Measurements from ENCODE around the gene TFDP2.
A peak's percentile ranks its signal among the peaks of the same experiment; 100 is the strongest.
"Not testable (repeated sequence)": the region's sequence is repeated elsewhere in the genome, so short reads cannot be mapped to it uniquely, and the experiment has no call there.

Gene TFDP2

DNA sequence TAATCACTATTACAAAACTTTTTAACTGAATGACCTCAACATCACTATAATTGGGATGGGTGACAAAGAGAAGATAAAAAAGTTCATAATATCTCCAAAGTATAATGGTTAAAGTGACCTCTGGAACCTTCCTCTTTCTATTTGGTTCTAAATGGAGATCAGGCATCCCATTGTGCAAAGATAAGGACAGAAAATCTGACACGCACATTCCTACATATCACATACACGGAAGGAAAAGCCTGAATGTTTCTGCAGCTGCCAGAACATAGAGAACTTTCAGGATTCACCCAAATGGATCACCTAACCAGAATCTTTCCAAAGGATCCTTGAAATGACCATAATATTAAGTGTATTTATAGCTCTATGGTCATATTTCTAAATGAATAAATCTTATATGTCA is 128.2 kb downstream of the TFDP2 start:
- no peak for DNase-seq (ENCODE audit: low read depth)

DNA sequence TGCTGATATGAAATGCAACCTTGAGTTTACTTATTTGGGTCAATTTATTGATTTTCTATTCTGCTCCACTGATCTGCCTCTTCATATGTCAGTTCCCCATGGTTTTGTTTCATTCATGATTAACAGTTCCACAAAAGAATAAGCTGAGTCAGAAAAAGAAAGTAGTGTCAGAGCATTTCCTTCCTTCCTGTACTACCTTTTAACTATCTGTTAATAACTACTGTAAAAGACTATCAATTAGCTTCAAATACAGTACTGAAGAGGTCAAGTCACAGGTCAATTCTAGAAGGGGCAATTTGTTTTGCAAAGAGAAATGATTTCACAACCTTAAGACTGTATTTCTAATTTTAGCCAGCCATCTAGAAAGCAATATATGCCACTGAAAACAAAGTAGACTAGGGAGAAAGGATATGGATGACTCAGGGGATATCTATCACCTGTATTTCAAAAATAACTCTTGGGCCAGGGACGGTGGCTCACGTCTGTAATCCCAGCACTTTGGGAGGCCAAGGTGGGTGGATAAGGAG is 129.5 kb downstream of the TFDP2 start:
- DNase-seq (ENCODE audit: low read depth): peak; percentile 45

DNA sequence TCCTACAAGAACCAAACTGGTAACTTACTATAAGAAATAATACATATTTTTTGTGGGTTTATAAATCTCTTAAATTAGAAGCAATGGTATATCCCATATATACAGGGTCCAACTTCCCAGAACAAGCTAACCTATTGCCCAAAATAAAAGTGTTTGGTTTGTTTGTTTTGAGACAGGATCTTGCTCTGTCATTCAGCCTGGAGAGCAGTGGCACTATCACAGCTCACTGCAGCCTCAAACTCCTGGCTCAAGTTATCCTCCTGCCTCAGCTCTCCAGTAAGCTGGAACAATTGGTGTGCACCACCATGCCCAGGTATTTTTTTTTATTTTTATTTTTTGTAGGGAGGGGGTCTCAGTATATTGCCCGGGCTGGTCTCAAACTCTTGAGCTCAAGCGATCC is 135.4 kb downstream of the TFDP2 start:
- DNase-seq (ENCODE audit: low read depth): no peak

DNA sequence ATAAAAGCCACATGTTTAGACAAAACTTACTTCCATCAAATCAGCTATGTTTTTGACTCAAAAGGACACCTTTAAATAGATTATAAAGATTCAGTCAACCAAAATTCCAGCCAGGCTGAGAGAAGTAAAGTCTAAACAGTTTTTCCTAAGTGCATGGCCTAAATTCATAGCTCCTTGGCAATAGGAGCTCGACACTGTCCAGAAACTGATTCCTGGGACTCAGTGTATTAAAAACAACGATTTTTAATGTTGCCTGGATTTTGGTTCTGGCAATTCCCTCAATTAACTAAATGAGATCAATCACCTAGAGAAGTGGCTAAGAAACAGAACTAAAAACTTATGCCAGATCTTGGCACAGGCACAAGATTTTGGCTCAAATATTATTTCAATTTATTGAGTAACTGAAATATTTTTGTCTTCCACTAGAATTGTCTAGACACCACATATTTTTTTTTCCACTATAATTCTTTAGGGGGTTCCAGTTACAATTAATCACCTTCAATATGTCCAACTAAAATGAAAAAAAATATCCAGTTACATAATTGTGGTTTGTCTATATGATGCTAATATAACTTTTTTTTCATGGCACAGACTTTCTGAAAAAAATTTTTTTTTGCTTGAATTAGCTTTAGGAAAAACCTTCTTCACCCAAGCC is 135.9 kb downstream of the TFDP2 start:
- no peak for DNase-seq (ENCODE audit: low read depth)

DNA sequence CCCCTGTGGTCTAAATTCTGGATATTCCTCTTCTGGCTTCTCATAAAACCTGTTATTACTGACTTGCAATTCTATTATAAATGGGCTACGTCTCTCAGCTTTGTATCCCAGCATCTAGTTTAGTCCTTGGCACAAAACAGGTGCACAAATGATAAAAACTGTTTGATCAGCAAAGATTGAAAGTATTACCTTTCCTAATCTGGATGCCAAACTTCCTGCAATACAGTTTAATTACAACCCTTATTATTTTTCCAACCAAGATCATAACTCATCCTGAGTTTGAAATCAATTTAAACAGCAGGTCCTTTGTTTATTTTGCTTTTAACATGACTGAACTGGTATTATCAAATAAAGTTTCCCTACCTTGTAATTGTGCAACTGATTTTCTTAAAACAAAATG is 140.3 kb downstream of the TFDP2 start:
- DNase-seq (ENCODE audit: low read depth): no peak

DNA sequence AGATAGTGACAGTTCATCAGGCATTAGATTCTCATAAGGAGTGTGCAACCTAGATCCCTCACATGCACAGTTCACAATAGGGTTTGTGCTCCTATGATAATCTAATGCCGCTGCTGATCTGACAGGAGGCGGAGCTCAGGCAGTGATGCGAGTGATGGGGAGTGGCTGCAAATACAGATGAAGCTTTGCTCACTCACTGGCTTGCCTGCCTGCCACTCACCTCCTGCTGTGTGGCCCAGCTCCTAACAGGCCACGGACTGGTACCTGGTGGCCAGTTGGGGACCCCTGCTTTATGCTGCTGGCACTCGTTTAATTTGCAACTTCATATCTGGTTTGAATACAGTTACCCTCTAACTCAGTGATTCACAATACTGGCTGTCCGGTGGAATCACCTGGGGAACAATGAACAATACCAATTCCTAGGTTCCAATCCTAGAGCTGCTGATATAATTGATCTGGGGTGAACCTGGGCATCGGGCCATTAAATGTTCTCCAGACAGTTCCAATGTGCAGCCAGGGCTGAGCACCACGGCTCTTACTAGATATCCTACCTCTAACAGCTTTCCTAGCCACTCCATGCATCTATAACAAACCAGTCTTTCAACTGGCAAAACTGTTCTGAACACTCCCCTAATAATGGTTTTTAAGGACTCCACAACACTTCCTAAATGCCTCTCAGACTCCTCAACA is 141.5 kb downstream of the TFDP2 start:
- DNase-seq (ENCODE audit: low read depth): no peak

DNA sequence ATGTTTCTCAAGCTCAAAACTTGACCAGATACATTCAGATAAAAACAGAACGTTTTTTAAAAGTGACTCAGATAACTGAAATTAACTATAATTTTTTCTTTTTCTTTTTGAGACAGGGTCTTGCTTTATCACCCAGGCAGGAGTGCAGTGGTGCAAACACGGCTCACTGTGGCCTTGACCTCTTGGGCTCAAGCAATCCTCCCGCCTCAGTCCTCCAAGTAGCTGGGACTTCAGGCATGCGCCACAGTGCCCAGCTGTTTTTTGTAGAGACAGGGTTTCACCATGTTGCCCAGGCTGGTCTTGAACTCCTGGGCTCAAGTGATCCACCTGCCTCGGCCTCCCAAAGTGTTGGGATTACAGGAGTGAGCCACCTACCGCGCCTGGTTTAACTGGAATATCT is 144.4 kb downstream of the TFDP2 start:
- DNase-seq (ENCODE audit: low read depth): not testable (repeated sequence)

DNA sequence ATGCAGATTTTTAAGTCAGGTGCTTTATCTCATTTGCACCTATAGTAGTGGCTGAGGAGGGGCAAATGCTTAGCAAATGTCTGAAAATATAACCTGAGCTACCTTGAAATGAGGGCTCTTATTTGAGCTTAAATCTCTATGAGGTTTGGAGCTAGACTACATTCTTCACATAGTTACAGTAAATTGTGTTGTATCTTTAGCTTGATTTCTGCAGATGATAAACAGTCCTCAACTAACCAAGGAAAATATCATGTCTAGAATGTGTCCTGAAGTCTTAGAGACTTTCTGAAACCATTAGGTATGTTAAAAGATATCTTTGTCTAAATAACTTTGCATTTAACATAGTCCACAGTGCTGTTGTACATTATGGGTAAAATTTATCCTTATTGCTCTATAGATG is 145.3 kb downstream of the TFDP2 start:
- no peak for DNase-seq (ENCODE audit: low read depth)

DNA sequence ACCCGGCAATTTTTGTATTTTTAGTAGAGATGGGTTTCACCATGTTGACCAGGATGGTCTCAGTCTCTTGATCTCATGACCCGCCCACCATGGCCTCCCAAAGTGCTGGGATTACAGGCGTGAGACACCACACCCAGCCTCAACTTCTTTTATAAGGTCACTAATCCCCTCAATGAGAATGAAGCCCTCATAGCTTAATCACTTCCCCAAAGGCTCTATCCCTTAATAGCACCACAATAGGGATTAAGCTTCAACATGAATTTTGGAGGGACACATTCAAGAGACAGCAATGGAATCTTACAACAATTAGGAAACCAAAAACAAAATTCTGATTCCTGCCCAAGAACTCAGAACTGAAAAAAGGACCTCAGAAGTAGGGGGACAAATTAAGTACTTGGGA is 146.1 kb downstream of the TFDP2 start:
- DNase-seq (ENCODE audit: low read depth): no peak

DNA sequence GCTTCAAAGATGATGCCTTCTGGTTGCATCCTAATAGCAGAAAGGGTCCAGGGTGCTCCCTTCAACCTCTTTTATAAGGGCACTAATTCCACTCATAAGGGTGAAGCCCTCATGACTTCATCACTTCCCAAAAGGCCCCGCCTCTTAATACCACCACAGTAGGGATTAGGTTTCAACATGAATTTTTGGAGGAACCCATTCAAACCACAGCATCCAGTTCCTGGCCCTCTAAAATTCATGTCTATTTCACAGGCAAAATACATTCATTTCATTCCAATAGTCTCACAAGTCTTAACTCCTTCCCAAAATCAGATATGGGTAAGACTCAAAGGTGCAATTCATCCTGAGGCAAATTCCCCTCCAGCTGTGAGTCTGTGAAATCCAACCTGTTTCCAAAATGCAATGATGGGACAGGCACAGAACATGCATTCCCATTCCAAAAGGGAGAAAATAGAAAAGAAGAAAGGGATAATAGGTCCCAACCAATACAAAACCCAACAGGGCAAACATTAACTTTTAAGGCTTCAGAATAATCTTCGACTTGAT is 148.9 kb downstream of the TFDP2 start:
- DNase-seq (ENCODE audit: low read depth): no peak

DNA sequence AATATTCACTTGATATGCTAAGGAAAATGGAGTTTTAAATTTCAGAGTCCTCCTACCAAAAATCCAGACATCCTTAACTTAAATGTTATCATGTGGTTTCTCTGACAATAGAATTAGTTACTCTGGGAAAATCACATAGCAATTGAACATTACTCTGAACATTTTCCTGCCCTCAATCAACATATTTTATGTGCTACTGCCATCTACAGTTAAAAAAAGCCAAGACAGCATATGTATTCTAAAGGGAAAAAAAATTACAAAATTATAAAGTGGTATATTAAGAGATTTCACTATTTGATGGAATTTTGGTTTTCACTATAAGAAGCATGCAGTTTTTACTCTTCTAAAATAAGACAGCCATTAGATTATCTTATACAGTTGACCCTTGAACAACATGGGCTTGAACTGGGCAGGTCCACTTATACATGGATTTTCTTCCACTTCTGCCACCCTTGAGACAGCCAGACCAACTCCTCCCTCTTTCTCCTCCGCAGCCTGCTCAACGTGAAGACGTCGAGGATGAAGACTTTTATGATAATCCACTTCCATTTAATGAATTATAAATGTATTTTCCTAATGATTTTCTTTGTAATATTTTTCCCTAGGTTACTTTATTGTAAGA is 150.6 kb downstream of the TFDP2 start:
- DNase-seq (ENCODE audit: low read depth): peak; percentile 31

DNA sequence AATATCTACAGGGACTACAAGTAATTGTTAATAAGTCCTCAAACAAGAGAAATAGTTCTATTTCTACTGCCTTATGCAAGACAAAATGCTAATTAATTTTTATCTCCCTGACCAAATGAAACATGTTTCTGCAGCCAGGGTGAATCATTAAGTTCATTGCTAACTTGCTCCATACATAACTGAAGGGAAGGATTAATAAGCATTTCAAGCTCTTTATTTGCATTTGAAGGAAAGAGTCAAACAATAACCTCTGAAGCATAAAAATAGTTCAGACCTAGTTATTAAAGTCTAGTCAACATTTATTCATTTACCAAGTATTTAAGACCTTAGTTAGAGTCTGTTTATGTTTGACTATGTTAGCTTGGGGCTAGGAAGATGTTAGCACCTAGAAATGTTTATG is 152.9 kb downstream of the TFDP2 start:
- DNase-seq (ENCODE audit: low read depth): no peak

DNA sequence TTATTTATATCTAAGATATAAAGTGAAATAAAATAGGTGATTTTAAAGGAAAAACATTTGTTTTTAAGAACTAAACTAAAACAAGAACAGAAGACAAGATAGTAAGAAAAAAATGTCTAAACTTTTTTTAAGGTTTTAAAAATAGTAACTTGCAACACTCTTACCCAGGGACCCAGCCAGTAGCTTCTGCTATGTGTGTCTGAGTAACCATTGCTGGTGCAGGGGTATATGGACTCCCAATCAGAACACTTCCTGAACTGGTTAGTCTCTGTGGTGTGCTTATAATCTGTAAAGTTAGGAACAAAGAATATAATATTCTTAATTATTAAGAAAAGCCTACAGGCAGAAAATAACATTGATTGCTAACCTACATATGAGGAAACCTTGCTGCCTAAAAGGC is 154.5 kb downstream of the TFDP2 start:
- DNase-seq (ENCODE audit: low read depth): no peak

DNA sequence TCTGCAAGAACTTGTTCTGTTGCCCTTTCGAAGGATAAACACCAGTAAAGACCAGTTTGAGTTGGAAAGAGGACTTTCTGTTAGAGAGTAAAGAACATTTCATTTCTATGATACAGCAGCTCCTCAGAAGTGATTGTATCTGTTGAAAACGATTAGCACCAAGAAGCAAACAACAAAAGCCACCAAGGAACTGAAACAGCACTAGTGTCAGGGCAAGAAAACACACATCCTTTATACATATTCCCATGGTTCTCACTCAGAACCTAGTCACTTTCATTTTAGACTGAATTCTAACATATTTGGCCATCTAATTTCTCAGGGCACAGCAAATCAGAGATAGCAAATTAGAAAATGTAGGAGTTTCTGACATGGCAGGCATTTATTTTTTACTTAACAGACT is 156.8 kb downstream of the TFDP2 start:
- no peak for DNase-seq (ENCODE audit: low read depth)

DNA sequence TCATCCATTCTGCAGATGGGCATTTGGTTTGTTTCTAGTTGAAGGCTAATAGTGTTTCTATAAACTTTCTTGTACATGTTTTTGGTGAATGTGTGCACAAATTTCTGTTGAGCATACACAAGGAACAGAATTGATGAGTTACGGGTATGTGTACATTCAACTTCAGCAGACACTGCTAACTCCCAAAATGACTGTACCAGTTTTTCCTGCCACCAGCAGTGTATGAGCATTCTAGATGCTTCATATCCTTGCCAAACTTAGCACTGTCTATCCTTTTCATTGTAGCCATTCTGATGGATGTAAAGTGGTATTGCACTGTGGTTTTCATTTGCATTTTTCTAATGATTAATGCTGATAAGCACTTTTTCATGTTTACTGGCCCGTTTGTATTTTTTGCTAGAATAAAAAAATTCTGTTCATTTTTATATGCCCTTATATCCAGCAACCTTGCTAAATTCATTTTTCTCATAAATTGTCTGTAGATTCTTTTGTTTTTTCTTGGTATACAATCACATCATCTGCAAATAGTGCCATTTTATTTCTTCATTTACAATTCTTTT is 162.7 kb downstream of the TFDP2 start:
- no peak for DNase-seq (ENCODE audit: low read depth)

DNA sequence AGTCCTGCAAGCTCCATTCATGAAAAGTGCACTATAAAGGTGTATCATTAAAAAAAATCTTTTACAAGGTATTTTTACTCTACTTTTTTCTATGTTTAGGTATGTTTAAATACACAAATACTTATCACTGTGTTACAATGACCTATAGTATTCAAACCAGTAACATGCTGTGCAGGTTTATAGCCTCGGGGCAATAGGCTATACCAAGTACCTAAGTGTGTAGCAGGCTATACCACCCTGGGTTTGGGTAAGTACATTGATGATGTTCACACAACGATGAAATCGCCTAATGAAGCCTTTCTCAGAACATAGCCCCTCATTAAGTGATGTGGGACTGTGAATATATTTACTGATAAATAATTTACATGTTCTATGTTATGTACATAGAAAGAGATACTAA is 168.3 kb downstream of the TFDP2 start:
- DNase-seq (ENCODE audit: low read depth): no peak

DNA sequence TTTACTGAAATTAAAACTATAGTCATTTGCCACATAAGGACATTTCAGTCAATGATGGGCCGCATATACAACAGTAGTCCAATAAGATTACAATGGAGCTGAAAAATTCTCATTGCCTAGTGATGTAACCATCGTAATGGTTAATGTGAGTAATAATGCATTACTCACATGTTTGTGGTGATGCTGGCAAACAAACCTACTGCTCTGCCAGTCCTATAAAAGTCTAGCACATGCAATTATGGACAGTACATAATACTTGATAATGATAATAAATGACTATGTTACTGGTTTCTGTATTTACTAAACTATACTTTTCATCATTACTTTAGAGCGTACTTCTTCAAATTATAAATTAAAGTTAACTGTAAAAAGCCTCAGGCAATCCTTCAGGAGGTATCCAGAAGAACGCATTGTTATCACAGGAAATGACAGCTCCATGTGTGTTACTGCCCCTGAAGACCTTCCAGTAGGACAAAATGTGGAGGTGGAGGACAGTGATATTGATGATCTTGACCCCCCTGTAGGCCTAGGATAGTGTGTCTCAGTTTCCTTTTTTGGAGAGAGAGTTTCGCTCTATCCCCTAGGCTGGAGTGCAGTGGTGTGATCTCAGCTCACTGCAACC is 170.2 kb downstream of the TFDP2 start:
- DNase-seq (ENCODE audit: low read depth): peak; percentile 89

DNA sequence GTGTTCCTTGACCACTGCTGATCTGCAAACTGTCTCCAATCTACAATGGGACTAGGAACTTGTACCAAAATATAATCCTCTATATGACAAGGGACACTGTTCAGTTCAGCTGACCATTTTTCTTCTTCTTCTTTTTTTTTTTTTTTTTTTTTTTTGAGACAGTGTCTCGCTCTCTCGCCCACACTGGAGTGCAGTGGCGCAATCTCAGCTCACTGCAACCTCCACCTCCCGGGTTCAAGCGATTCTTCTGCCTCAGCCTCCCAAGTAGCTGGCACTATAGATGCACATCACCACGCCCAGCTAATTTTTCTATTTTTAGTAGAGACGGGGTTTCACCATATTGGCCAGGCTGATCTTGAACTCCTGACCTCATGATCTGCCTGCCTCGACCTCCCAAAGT is 174.6 kb downstream of the TFDP2 start:
- not testable (repeated sequence) for DNase-seq (ENCODE audit: low read depth)

DNA sequence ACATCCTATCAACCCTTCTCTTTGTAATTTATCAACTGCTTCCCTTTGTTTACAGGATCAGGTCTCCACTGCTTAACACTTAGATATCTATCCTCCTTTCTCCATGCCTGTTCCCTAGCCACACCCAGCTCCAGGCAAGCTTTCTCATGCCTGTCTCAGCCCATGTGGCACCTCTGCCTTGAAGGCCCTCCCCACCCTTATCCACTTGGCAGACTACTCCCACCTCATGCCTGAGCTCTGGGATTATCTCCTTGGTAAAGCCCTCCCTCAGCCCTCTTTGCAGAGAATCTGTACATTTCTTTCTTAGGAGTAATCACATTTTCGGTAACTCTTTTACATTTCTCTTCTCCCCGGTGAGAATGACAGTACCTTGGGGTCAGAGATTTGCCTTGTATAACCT is 176.9 kb downstream of the TFDP2 start:
- no peak for DNase-seq (ENCODE audit: low read depth)

DNA sequence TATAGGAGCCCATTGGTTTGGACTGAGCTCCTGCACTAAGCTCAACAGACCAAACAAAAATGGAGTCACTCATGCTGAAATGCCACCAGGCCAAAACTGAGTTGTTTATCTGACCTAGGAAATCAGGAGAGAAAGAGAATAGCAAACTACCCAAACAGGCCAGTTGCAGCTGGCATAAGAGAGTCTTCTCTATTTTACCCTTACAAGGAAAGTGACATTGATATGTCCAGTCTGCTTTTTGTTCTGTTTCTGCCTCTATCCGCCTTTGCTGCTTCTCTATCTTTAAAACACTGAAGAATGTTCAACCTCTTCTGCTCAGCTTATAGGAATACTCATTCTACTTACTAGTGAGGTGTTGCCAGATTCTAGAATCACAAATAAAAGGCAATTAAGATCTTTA is 177.8 kb downstream of the TFDP2 start:
- DNase-seq (ENCODE audit: low read depth): no peak

DNA sequence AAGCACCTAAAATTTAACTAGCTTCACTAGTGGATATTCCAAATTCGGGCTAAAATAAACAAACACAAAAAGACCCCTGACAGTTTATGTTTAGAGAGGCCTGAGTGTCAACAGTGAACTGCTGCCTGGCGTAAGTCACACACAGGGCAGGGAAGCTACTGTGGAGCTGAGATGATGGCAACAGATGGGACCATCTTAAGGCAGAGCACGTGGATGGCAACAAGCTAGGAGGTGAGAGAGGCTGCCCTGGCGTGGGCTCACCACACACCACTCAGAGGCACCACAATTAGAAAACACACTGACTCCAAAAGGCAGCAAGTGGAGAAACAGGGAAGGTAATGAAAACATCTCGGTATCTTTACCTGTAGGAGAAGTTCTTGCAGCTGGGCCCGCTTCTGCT is 179.6 kb downstream of the TFDP2 start:
- DNase-seq (ENCODE audit: low read depth): no peak

DNA sequence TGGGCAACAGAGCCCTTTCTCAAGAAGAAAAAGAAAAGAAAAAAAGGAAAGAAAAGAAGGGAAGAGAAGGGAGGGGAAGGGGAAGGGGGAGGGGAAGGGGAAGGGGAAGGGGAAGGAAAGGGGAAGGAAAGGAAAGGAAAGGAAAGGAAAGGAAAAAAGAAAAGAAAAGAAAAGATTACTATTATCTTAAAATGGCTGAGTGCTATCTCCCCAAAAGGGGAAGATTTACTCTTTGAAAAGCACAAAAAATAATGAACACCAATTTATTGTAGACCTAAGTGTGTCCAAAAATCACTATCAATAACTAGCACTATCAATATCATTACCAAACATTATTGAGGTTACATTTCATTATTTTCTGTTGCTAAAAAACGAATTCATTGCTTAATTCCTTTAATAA is 183.9 kb downstream of the TFDP2 start:
- DNase-seq (ENCODE audit: low read depth): no peak

All from iris pigment epithelial cell (primary cell).